Measurements from ENCODE around the gene GADD45B.
"Not testable (repeated sequence)": the region's sequence is repeated elsewhere in the genome, so short reads cannot be mapped to it uniquely, and the experiment has no call there.

The GADD45B gene

DNA sequence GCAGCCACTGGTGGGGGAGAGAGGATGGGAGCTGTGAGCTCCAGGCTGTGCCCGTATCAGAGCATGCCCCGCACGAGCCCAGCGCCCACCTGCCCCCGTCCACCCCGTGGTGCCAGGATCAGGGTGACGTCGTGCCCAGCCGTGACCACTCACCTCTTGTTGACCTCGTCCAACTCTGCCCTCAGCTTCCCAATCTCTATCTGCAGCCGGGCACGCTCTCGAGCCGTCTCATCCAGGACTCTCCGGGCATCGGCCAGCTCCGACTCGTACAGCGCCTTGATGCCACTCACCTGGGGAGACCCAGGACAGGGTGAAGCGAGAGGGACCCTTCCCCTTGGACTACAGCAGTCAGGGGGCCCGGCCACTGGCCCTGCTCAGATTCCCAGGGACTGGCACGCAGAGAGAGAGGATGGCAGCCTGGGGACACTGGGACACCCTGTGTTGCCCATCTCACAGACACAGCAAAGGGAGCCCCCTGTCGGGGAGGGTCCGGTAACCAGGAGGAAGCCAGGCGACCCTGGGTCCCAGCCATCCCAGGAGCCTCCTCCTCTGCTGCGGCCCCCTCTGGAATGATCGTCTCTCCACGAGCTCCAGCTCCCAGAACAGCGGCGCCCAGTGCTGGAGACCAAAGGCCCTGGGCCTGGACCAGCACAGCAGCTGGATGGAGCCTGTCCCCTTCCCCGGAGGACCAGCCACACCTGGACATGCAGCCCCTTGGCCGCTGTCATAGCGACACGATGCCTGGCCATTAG, 31.5 kb upstream of the GADD45B start:
- DNase-seq = no peak

DNA sequence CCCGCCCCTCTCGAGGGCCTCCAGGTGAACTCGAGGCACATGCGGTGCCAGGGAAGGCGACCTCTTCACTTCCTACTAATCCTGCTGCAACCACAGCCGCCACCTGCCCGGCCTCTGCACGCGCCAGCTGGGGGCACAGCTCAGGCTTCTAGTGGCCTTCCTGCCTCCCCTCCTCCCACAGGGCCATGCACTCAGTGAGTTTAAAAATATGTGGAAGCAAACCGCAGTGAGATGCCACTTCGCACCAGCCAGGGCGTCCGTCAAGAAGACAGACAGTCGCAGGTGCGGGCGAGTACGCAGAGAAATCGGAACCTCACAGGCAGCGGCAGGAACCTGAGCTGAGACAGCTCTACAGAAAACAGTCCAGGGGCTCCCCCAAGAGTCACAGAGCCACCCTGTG, 29.5 kb upstream of the GADD45B start:
- DNase-seq = no peak

DNA sequence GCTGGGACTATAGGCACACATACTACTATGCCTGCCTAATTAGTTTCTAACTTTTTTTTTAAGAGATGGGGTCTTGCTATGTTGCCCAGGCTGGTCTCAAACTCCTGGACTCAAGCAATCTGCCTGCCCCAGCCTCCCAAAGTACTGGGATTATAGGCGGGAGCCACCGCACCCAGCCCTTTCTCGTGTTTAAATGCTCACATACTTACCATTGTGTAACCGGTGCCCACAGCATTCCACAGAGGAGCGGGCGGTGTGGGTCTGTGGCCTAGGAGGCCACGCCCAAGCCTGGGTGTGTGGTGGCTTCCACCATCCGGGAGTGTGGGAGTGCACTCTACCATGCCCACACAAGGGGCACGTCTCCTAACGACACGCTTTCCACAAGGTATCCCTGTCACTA, 26.9 kb upstream of the GADD45B start:
- no peak for DNase-seq

DNA sequence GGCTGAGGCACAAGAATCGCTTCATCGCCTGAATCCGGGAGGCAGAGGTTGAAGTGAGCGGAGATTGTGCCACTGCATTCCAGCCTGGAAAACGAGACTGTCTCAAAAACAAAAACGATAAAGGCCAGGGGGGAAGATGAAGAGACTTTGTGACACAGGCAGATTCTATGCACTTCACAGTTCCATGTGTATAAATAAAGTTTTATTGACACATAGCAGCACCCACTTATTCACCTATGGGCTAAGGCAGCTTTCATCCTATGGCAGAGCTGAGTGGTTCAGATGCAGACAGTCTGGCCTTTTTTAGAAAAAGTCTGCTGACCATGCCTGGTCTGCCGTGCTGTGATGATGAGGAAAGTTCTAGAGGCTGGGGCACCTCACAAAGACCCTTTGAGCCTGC, 24.8 kb upstream of the GADD45B start:
- no peak for DNase-seq

- no peak for DNase-seq
These were observed 24.2 kb upstream of the GADD45B start for GRCh38 chr19:2451741-2452140.

DNA sequence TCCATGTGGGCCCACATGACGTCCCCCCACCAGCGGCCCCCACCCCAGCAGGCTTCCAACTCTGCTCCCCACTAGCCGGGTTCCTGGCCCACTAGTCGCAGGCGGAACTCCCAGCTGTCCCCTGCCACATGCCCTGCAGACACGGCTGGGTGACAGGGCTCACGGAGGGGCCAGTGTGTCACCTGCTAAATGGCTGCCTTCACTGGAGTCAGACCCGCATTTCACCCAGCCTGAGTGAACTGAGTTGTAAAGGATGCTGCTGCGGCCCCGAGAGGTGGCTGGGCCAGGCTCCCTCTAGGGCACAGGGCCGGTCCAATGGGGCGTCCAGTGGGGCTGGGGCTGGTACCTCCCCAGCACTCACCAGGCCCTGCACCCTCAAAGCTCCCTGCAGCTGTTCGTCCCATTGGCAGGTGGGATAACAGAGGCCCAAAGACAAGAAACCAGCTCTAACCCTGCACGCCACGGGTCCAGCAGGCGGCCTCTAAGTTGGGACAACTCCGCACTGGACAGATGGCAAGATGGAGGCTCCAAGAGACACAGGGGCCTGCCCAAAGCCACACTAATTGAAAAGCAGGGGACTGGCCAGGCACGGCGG, 22.4 kb upstream of the GADD45B start:
- DNase-seq = no peak

- no peak for DNase-seq
These were observed 21.5 kb upstream of the GADD45B start for GRCh38 chr19:2454199-2454961.

DNA sequence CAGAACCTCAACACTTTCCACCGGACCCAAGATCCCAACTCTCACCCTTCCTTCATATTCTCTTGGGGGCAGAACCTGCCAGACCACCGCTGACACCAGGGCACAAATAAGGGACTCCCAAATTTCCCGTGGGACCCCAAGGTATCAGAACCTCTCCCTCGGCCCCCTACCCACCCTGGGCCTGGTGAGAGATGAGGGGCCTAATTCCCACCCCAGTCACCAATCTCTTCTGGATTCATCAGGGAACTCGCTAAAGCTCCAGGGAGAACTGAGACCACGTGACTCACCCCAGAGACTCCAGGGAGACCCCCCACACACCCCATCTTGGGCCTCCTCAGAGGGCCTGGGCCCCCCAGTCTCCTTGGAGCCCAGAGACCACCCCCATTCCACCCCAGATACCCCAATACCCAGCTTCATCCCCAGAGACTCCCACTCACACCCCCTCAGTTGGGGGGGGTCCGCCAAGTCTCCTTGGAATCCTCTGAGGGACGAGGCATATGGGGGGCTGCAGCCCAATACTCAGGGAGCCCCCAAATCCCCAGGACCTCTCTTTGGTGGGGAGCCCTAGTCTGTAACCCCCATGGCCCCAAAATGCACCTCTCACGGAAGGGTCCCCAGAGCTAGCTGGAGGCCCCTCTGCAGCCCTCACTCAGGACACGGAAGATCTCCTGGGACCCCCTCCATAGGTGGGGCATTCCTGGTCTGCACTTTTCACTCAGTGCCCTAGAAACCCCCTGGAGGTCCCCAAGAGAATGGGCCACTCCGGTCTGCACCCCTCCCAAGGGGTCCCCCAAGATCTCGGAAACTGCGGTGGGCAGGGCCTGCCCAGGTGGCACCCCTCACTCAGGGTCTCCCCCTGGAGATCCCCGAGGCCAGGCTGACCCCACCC, 20.7 kb upstream of the GADD45B start:
- no peak for DNase-seq

DNA sequence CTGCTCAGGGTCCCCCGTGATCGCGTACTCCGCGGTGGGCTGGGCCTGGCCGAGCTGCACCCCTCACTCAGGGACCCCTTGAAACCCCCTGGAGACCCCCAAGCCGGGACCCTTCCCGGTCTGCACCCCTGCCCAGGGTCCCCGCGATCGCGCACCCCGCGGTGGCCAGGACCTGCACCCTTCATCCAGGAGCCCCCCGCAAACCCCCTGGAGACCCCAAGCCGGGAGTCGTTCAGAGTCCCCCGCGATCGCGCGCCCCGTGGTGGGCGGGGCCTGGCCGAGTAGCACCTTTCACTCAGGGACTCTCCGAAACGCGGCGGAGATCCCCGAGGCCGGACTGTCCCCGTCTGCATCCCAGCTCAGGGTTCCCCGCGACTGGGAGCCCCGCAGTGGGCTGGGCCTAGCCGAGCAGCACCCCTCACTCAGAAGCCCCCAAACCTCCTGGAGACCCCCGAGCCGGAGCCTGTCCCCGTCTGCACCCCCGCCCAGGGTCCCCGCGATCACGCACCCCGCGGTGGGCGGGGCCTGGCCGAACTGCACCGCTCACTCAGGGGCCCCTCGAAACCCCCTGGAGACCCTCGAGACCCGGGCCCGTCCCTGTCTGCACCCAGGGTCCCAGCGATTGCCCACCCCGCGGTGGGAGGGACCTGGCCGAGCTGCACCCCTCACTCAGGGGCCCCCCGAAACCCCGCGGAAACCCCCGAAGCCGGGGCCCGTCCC, 19.9 kb upstream of the GADD45B start:
- peak; percentile 73 for DNase-seq

- no peak for DNase-seq
These were observed 18.4 kb upstream of the GADD45B start for GRCh38 chr19:2457394-2458037.

DNA sequence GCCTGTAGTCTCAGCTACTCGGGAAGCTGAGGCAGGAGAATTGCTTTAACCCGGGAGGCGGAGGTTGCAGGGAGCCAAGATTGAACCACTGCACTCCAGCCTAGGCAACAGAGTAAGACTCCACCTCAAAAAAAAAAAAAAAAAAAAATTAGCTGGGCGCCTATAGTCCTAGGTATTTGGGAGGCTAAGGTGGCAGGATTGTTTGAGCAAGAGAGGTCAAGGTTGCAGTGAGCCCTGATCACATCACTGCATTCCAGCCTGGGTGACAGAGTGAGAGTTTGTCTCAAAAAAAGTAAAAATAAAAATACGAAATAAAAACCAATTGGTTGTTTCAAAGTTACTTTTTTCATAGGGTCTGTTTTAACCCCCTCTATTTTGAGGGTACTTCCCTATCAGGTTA, 17.9 kb upstream of the GADD45B start:
- no peak for DNase-seq

DNA sequence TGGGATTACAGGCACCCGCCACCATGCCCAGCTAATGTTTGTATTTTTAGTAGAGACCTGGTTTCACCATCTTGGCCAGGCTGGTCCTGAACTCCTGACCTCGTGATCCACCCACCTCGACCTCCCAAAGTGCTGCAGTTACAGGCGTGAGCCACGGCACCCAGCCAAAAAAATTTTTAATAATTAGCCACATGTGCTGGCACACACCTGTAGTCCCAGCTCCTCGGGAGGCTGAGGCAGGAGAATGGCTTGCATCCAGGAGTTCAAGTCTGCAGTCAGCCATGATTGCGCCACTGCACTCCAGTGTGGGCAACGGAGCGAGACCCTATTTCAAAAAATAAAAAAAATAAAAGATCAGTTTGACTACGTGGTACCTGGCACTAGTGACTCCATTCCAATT, 17.2 kb upstream of the GADD45B start:
- DNase-seq = not testable (repeated sequence)

DNA sequence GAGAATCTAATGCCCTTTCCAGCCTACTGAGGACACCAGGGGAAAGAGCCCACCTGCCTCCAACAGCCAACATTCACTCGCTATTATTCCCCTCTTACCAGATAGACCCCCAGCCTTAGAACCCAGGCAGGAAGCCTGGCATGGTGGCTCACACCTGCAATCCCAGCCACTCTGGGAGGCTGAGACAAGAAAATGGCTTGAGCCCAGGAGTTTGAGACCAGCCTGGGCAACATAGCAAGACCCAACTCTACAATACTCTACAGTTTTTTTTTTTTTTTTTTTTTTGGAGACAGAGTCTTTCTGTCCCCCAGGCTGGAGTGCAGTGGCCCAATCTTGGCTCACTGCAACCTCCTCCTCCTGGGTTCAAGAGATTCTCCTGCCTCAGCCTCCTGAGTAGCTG, 15.7 kb upstream of the GADD45B start:
- no peak for DNase-seq

- DNase-seq = peak; percentile 87
These were observed 13.9 kb upstream of the GADD45B start for GRCh38 chr19:2461751-2462634.

DNA sequence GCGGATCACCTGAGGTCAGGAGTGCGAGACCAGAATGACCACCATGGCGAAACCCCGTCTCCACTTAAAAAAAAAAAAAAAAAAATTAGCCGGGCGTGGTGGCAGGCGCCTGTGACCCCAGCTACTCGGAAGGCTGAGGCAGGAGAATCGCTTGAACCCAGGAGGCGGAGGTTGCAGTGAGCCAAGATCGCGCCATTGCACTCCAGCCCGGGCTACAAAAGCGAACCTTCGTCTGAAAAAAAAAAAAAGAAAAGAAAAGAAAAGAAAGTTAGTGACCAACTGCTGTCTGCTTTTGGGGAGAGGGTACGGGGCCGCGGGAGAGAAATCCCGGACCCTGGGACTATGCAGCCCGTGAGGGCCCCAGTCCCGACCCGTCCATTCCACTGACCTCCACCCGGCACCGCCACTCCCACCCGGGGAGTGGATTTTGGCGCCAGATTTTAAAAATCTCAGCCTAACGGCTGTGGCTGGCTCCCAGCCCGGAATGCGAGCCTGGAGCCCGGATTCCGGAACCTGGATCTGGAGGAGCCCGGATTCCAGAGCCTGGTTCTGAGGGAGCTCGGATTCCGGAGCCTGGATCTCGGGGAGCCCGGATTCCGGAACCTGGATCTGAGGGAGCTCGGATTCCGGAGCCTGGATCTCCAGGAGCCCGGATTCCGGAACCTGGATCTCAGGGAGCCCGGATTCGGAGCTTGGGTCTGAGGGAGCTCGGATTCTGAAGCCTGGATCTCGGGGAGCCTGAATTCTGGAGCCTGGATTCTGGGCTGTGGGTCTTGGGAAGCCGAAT, 13.1 kb upstream of the GADD45B start:
- no peak for DNase-seq

- DNase-seq = not testable (repeated sequence)
These were observed 12.2 kb upstream of the GADD45B start for GRCh38 chr19:2463694-2464093.

DNA sequence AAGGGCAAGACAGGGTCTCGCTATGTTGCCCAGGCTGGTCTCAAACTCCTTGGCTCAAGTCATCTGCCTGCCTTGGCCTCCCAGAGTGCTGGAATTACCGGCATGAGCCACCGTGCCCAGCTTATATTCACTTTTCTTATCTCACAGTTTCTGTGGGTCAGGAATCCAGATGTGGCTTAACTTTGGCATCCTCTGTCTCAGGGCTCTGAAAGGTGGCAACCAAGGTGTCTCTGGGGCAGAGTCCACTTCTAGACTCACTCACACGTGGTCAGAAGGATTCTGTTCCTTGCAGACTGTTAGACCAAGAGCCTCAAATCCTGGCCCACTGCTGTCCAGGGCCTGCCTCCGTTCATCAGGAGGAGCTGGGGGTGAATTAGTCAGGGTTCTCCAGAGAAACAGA, 11.5 kb upstream of the GADD45B start:
- no peak for DNase-seq

- DNase-seq = no peak
These were observed 7.3 kb upstream of the GADD45B start for GRCh38 chr19:2468596-2468995.

DNA sequence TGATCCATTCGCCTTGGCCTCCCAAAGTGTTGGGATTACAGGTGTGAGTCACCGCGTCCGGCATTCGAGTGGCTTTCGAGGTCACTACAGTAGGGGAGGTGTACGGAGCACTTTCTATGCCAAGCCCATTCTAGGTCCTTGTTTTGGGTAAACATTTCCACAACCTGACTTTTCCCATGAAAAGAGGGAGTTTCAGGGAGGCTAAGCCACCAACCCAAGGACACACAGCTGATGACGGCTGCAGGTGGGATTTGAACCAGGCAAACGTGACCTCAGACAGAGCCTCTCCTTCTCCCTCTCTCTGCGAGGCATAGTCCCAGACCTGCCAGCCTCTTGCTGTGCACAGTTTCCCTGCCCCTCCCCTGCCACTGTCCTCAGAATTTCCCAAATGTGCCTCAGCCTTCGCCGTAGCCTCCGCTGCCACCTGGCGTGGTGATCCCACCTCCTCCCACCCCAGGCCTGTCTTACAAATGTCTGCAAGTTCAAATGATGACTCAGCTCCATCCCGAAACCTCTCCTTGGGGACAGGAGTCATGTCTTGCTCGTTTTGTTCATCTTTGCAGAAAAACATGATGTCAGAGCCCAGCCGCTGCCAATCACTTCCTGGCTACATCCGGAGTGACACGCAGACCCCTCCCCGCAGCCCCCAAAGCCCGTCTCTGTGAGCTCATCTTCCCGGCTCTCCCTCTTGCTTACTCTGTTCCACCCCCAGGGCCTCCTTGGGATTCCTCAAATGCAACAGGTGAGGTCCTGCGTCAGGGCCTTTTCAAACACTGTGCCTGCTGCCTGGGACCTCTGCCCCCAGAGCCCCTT, 6.6 kb upstream of the GADD45B start:
- DNase-seq = peak; percentile 73

Measured in stimulated activated CD4-positive, alpha-beta T cell treated with anti-CD3 and anti-CD28 coated beads, Interleukin-15, amount 100 ng/mL, for 24 hours (primary cell).